Mucosa of descending colon (tissue), 3 donors: ENCODE measurements around the gene DENND6B. TPM values are rescaled to one million over a fixed set of nuclear protein-coding genes. Genes with fewer than 3 reads are reported as not detected.

Experiments
- ATAC-seq: fragments of 200-7000 bp; cut with Tn5 transposase; one replicate; pipeline ENCODE4 v1.9.1; 2020; ENCODE audit warnings: mild to moderate bottlenecking, moderate library complexity
- DNase-seq, 3 donors: peaks; one replicate each; pipeline ENCODE4 v3.0.0-alpha.2; 2020
- H3K36me3 ChIP-seq: fragments of 200-600 bp; one replicate; pipeline ENCODE4 v1.8.0; 2021; ENCODE audit warnings: low read depth, mild to moderate bottlenecking
- H3K4me1 ChIP-seq: fragments of 200-600 bp; one replicate; pipeline ENCODE4 v1.8.0; 2021; ENCODE audit warnings: low read depth, mild to moderate bottlenecking
- H3K4me3 ChIP-seq: fragments of 200-600 bp; one replicate; pipeline ENCODE4 v1.8.0; 2021; ENCODE audit warnings: mild to moderate bottlenecking
- H3K9me3 ChIP-seq: fragments of 200-600 bp; one replicate; pipeline ENCODE4 v1.8.0; 2021; ENCODE audit warnings: mild to moderate bottlenecking
- CTCF ChIP-seq: fragments of 200-600 bp; IDR thresholded peaks from one replicate; pipeline ENCODE4 v1.8.0; 2022; ENCODE audit warnings: antibody characterized with exemption, mild to moderate bottlenecking
- intact Hi-C, 2 donors: fragments of 100-400 bp; cut with DNase I in 1 of 2; cut with micrococcal nuclease in 1 of 2; formaldehyde crosslinking; loops; one replicate each; pipeline versions ENCODE4 v1.11.0 to v1.11.1; 2022; cut with DNase I, micrococcal nuclease
- total RNA-seq, 3 donors: library from RNA; stranded (reverse); fragmentation: NEBNext Ultra II Directional in 2 of 3; extraction: Animal tissue kit (Norgen Biotek cat#: 25700) in 2 of 3; gene quantifications; one replicate each; pipeline versions ENCODE4 v1.2.1 to v1.2.4, GENCODE V29; 2021 to 2023
- donor health status: DM: no; HTN: no; CAD: no; lungs with moderate emphysema.
- donor health status: DM: no; HTN: no; CAD: no.
- donor health status: DM: no; HTN: yes; CAD: no.

The DENND6B gene
- total RNA-seq, 3 donors from 2014 or later = 2.8 to 6.3 (median 5.2) TPM

- Histone ChIP-seq H3K9me3 (no peaks in the 10 kb centered on the region), H3K4me1 (peaks cover 12% of the 10 kb centered on the region), H3K36me3 (no peaks in the 10 kb centered on the region), H3K4me3 (no peak overlapping the region)
- DNase-seq (peak in 2 of 3 donors; percentile 46 to 61), ATAC-seq (no peak)
- intact Hi-C loops = no loop called here
- no peak for TF ChIP-seq CTCF
Observed at GRCh38 chr22:50313600-50313999, 13.2 kb downstream of the DENND6B start.

- DNase-seq = peak in 1 of 3 donors; percentile 50
- H3K36me3 ChIP-seq = no peaks in the 10 kb centered on the region
- ATAC-seq = no peak
- H3K4me3 ChIP-seq = no peak overlapping the region
- H3K9me3 ChIP-seq = no peaks in the 10 kb centered on the region
- no peak for TF ChIP-seq CTCF
- intact Hi-C loops = no loop called here
- peaks cover 16% of the 10 kb centered on the region for H3K4me1 ChIP-seq
Observed at GRCh38 chr22:50313021-50313420, 13.8 kb downstream of the DENND6B start.

GRCh38 chr22:50312371-50312770, 14.4 kb downstream of the DENND6B start:
- DNase-seq (peak in 2 of 3 donors; percentile 20 to 38), ATAC-seq (no peak)
- intact Hi-C loops = no loop called here
- H3K36me3 ChIP-seq = no peaks in the 10 kb centered on the region
- H3K4me3 ChIP-seq = no peak overlapping the region
- H3K4me1 ChIP-seq = peaks cover 18% of the 10 kb centered on the region
- TF ChIP-seq CTCF = no peak
- no peaks in the 10 kb centered on the region for H3K9me3 ChIP-seq

- no peaks in the 10 kb centered on the region for H3K9me3 ChIP-seq
- peaks cover 18% of the 10 kb centered on the region for H3K4me1 ChIP-seq
- TF ChIP-seq CTCF = no peak
- peak in 2 of 3 donors; percentile 28 to 53 for DNase-seq
- intact Hi-C loops = no loop called here
- H3K36me3 ChIP-seq = no peaks in the 10 kb centered on the region
- ATAC-seq = no peak
- H3K4me3 ChIP-seq = no peak overlapping the region
Observed at GRCh38 chr22:50311606-50312351, 15.0 kb downstream of the DENND6B start.

- no peak for TF ChIP-seq CTCF
- DNase-seq (peak in 1 of 3 donors; percentile 47), ATAC-seq (no peak)
- intact Hi-C loops = no loop called here
- H3K4me3 ChIP-seq = no peak overlapping the region
- H3K4me1 ChIP-seq = peaks cover 19% of the 10 kb centered on the region
- H3K9me3 ChIP-seq = no peaks in the 10 kb centered on the region
- no peaks in the 10 kb centered on the region for H3K36me3 ChIP-seq
Observed at GRCh38 chr22:50310949-50311444, 15.8 kb downstream of the DENND6B start.
